Parathyroid adenoma (tissue), 2 donors: ENCODE data around the gene SBNO2.
A peak's percentile ranks its signal among the peaks of the same experiment; 100 is the strongest.
"Not testable (repeated sequence)": the region's sequence is repeated elsewhere in the genome, so short reads cannot be mapped to it uniquely, and the experiment has no call there.

Experiments used
- H2AFZ ChIP-seq: fragments of 300-600 bp; sonication (generic); one replicate; pipeline ENCODE4 v1.7.0; 2017; ENCODE audit warnings: antibody characterized with exemption, mild to moderate bottlenecking
- H3K27ac ChIP-seq: fragments of 300-600 bp; sonication (generic); one replicate; pipeline ENCODE4 v1.7.0; 2017
- H3K27me3 ChIP-seq: fragments of 300-600 bp; sonication (generic); one replicate; pipeline ENCODE4 v1.7.0; 2017; ENCODE audit warnings: low read length; ENCODE audit not compliant: control insufficient read depth, insufficient read depth
- H3K36me3 ChIP-seq: fragments of 300-600 bp; sonication (generic); one replicate; pipeline ENCODE4 v1.7.0; 2017; ENCODE audit warnings: low read length; ENCODE audit not compliant: control insufficient read depth, insufficient read depth
- H3K4me1 ChIP-seq: fragments of 300-600 bp; sonication (generic); one replicate; pipeline ENCODE4 v1.7.0; 2017; ENCODE audit warnings: control low read depth
- H3K4me2 ChIP-seq: fragments of 300-600 bp; sonication (generic); one replicate; pipeline ENCODE4 v1.7.0; 2017; ENCODE audit warnings: low read length
- H3K4me3 ChIP-seq: fragments of 300-600 bp; sonication (generic); one replicate; pipeline ENCODE4 v1.7.0; 2017; ENCODE audit warnings: low read depth, low read length
- H3K79me2 ChIP-seq: fragments of 300-600 bp; sonication (generic); one replicate; pipeline ENCODE4 v1.7.0; 2017; ENCODE audit warnings: control low read depth
- H3K9ac ChIP-seq: fragments of 300-600 bp; sonication (generic); one replicate; pipeline ENCODE4 v1.7.0; 2017; ENCODE audit warnings: mild to moderate bottlenecking
- H3K9me3 ChIP-seq: fragments of 300-600 bp; sonication (generic); one replicate; pipeline ENCODE4 v1.7.0; 2017; ENCODE audit warnings: low read length; ENCODE audit not compliant: control insufficient read depth
- CTCF ChIP-seq: fragments of 300-600 bp; sonication (generic); IDR thresholded peaks from one replicate; pipeline ENCODE4 v1.7.0; 2017; ENCODE audit warnings: antibody characterized with exemption, mild to moderate bottlenecking
- donor health status: primary hyperparathyroidism.

Gene SBNO2

DNA sequence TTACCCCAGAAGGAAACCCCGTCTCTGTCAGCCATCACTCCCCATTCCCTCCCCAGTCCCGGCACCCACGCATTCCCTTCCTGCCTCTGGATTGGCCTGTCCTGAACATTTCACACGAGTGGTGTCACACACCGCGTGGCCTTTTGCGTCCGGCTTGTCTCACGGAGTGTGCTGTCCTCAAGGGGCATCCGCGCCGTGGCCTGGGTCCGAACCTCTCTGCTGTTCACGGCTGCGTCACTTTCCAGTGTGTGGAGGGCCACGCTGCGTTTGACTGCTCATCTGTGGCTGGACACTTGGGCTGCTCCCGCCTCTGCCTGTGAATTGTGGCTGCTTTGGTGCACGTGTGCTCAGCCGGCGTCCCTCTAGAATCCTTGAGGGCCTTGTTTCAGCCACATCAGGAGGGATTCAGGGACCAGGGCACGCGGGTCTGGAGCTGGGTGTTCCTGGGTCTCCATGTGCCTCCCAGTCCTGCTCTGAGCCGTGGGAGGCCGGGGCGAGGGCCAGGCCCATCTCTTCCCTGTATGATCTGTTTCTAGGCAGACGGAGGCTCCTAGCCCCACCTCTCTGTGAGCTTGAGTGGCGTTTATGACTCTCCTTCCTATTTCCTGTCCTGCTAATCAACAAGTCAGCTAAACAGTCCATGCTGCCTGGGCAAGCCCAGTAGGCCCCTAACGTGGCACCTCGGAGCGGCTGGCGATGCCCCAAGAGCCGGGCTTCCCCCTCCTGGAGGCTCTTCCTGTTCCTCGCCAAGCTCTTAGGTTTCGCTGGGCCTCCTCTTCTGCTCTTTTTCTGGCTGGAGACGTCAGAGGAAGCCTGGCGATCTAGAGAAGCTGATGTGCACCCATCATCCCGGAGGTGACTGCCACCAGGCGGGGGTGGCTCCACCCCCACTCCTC lies 39.6 kb upstream of the SBNO2 start:
- H2AFZ ChIP-seq: no peak overlapping the region
- H3K27ac ChIP-seq: peak overlapping the region; percentile 88
- no peak overlapping the region for H3K4me3 ChIP-seq
- peaks cover 81% of the 10 kb centered on the region for H3K79me2 ChIP-seq
- H3K4me1 ChIP-seq: peaks cover 17% of the 10 kb centered on the region
- H3K9ac ChIP-seq: no peak overlapping the region
- no peaks in the 10 kb centered on the region for H3K27me3 ChIP-seq
- no peaks in the 10 kb centered on the region for H3K9me3 ChIP-seq
- peak overlapping the region; percentile 42 for H3K4me2 ChIP-seq
- TF ChIP-seq CTCF: no peak
- H3K36me3 ChIP-seq: no peaks in the 10 kb centered on the region

DNA sequence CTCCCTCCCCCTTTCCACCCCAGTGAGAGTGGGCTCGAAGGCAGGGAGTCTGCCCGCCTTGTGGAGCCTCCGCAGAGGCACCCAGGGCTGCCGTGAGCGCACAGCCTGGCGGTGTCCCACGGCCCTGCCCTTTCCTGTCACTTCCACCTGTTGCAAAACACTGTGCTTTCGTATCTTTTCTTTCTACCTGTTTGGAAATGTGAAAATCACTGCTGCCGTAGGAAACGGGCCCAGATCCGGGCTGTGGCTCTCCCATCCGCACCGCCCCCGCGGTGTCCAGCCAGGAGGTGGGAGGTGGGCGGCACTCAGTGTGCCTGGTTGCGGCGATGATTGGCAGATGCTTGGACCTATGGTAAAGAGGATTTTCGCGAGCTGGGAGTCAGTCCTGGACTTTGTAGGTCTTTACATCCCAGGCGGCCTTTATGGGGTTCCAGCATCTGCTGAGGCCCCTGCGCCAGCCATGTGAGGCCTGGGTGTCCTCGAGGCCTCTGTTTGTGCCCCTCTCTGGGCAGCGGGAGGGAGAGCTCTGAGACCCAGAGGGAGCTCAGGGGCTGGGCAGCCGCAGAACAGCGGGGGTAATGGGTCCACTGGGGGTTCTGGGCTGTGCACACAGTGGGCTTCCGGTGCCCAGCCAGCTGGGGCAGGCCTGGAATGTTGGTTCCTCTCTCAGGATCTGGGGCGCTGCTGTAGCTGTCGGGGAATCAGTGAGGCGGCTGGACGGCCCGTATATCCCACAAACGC lies 37.6 kb upstream of the SBNO2 start:
- Histone ChIP-seq H2AFZ (no peak overlapping the region), H3K4me3 (no peak overlapping the region), H3K27me3 (no peaks in the 10 kb centered on the region), H3K4me1 (peaks cover 20% of the 10 kb centered on the region), H3K4me2 (no peak overlapping the region), H3K9ac (no peak overlapping the region), H3K79me2 (peaks cover 66% of the 10 kb centered on the region), H3K27ac (no peak overlapping the region), H3K36me3 (no peaks in the 10 kb centered on the region), H3K9me3 (no peaks in the 10 kb centered on the region)
- no peak for TF ChIP-seq CTCF

DNA sequence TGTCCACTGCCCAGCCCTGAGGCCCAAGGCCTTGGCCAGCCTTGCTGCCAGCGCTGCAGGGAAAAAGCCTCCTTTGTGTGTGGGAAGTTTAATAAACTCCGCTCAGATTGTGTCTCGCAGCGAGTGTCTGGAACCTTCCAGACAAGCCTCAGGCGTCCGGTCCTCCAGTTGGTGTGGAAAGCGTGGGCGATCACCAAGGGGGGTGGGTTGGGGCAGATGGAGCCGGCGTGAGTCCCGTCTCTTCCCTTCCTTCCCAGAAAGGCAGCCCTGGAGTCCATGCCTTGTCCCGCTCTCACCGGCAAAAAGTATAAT lies 36.1 kb upstream of the SBNO2 start:
- Histone ChIP-seq H3K4me1 (peaks cover 15% of the 10 kb centered on the region), H3K9me3 (no peaks in the 10 kb centered on the region), H3K27ac (no peak overlapping the region), H3K79me2 (peaks cover 59% of the 10 kb centered on the region), H3K36me3 (no peaks in the 10 kb centered on the region), H3K4me2 (no peak overlapping the region), H3K9ac (no peak overlapping the region), H3K27me3 (no peaks in the 10 kb centered on the region), H3K4me3 (no peak overlapping the region), H2AFZ (no peak overlapping the region)
- no peak for TF ChIP-seq CTCF

GRCh38 chr19:1208830-1209229 lies 34.8 kb upstream of the SBNO2 start:
- not testable (repeated sequence) for H3K4me3 ChIP-seq, H3K4me1 ChIP-seq, H3K27ac ChIP-seq, H3K27me3 ChIP-seq, H3K36me3 ChIP-seq, H3K9ac ChIP-seq, H2AFZ ChIP-seq, H3K9me3 ChIP-seq
- Histone ChIP-seq H3K4me2 (peak overlapping the region; percentile 22), H3K79me2 (peaks cover 47% of the 10 kb centered on the region)

DNA sequence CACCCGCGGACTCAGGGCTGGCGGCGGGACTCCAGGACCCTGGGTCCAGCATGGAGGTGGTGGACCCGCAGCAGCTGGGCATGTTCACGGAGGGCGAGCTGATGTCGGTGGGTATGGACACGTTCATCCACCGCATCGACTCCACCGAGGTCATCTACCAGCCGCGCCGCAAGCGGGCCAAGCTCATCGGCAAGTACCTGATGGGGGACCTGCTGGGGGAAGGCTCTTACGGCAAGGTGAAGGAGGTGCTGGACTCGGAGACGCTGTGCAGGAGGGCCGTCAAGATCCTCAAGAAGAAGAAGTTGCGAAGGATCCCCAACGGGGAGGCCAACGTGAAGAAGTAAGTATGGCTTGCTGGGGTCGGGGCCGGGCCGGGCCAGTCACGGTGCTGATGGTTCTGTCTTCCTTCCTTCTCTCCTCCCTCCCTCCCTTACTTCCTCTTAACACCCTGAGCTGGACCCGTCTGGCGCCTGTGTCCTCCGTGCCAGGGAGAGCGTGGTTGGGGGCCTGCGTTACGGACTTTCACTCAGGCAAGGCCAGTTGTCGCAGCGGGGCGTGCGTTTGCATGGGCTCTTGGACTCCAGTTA lies 32.9 kb upstream of the SBNO2 start:
- peaks cover 34% of the 10 kb centered on the region for H3K79me2 ChIP-seq
- peaks cover 6% of the 10 kb centered on the region for H3K4me1 ChIP-seq
- H2AFZ ChIP-seq: no peak overlapping the region
- H3K9ac ChIP-seq: peak overlapping the region; percentile 29
- H3K36me3 ChIP-seq: no peaks in the 10 kb centered on the region
- H3K27ac ChIP-seq: peak overlapping the region; percentile 68
- peak overlapping the region; percentile 76 for H3K4me3 ChIP-seq
- no peaks in the 10 kb centered on the region for H3K27me3 ChIP-seq
- TF ChIP-seq CTCF: no peak
- peak overlapping the region; percentile 98 for H3K4me2 ChIP-seq
- H3K9me3 ChIP-seq: no peaks in the 10 kb centered on the region
